WTC11 (cell line): ENCODE data around the gene ERBB2. TPM values are rescaled to one million over a fixed set of nuclear protein-coding genes. Genes with fewer than 3 reads are reported as not detected.

Source experiments
- ATAC-seq: fragments of 200-7000 bp; cut with Tn5 transposase; 2 replicates; pipeline ENCODE4 v1.10.0; 2021; ENCODE audit warnings: mild to moderate bottlenecking, moderate library complexity
- CTCF ChIA-PET: fragments of 300-600 bp; sonication (Branson Sonifier 250); formaldehyde crosslinking; loops from one replicate; lab custom pipeline; 2021; ENCODE audit warnings: antibody characterized with exemption; lab: Charles Lee
- POLR2A ChIA-PET: fragments of 350-600 bp; sonication (Branson Sonifier 250); formaldehyde crosslinking; loops from one replicate; lab custom pipeline; 2021; ENCODE audit warnings: antibody characterized with exemption; lab: Charles Lee
- DNase-seq: peaks from one replicate; pipeline ENCODE4 v3.0.0; 2021; ENCODE audit warnings: low spot score
- H3K27ac Mint-ChIP-seq: 2 replicates; pipeline ENCODE4 v1.8.0; 2021; ENCODE audit warnings: mixed read lengths
- H3K27me3 Mint-ChIP-seq: 2 replicates; pipeline ENCODE4 v1.8.0; 2021; ENCODE audit warnings: low read depth, mild to moderate bottlenecking, moderate library complexity, mixed read lengths
- H3K36me3 Mint-ChIP-seq: 2 replicates; pipeline ENCODE4 v1.8.0; 2021; ENCODE audit warnings: mixed read lengths
- H3K4me1 Mint-ChIP-seq: 2 replicates; pipeline ENCODE4 v1.8.0; 2022; ENCODE audit warnings: mixed read lengths
- H3K4me3 Mint-ChIP-seq: 2 replicates; pipeline ENCODE4 v1.8.0; 2021; ENCODE audit warnings: mild to moderate bottlenecking, moderate library complexity, mixed read lengths
- H3K9me3 Mint-ChIP-seq: 2 replicates; pipeline ENCODE4 v1.8.0; 2021; ENCODE audit warnings: mixed read lengths
- CREB1 ChIP-seq: sonication (generic); formaldehyde crosslinking; IDR thresholded peaks from 2 replicates; pipeline ENCODE4 v1.8.0; 2023; ENCODE audit warnings: mild to moderate bottlenecking, missing genetic modification reagents
- CTCF ChIP-seq: fragments of 200-600 bp; IDR thresholded peaks from 2 replicates; pipeline ENCODE4 v1.8.0; 2022; ENCODE audit warnings: antibody characterized with exemption
- E2F4 ChIP-seq: sonication (generic); formaldehyde crosslinking; IDR thresholded peaks from 2 replicates; pipeline ENCODE4 v1.8.1; 2022; ENCODE audit warnings: low read depth, mild to moderate bottlenecking, moderate library complexity, missing genetic modification reagents, borderline replicate concordance
- EMX1 ChIP-seq: fragments of 250-450 bp; sonication (Bioruptor Pico); IDR thresholded peaks from 2 replicates; pipeline ENCODE4 v1.8.0; 2021; ENCODE audit warnings: mild to moderate bottlenecking
- ERG ChIP-seq: fragments of 250-450 bp; sonication (Bioruptor Pico); IDR thresholded peaks from 2 replicates; pipeline ENCODE4 v1.8.0; 2021; ENCODE audit warnings: mild to moderate bottlenecking
- HMGXB4 ChIP-seq: sonication (generic); formaldehyde crosslinking; IDR thresholded peaks from 2 replicates; pipeline ENCODE4 v1.8.1; 2023; ENCODE audit warnings: mild to moderate bottlenecking, moderate library complexity, missing genetic modification reagents
- IRF2 ChIP-seq: sonication (generic); formaldehyde crosslinking; IDR thresholded peaks from 2 replicates; pipeline ENCODE4 v1.8.0; 2022; ENCODE audit warnings: low read depth, missing genetic modification reagents, borderline replicate concordance
- JAZF1 ChIP-seq: fragments of 250-450 bp; sonication (Bioruptor Pico); IDR thresholded peaks from 2 replicates; pipeline ENCODE4 v1.9.0; 2021; ENCODE audit warnings: moderate library complexity, mild to moderate bottlenecking, inconsistent platforms
- MAX ChIP-seq: sonication (generic); formaldehyde crosslinking; IDR thresholded peaks from 2 replicates; pipeline ENCODE4 v1.8.0; 2022; ENCODE audit warnings: mild to moderate bottlenecking, missing genetic modification reagents
- MXD4 ChIP-seq: fragments of 250-450 bp; sonication (Bioruptor Pico); IDR thresholded peaks from 2 replicates; pipeline ENCODE4 v1.8.0; 2021; ENCODE audit warnings: mild to moderate bottlenecking, moderate library complexity, borderline replicate concordance
- MYBL2 ChIP-seq: sonication (generic); formaldehyde crosslinking; IDR thresholded peaks from 2 replicates; pipeline ENCODE4 v1.8.1; 2023; ENCODE audit warnings: mild to moderate bottlenecking, moderate library complexity, missing genetic modification reagents
- NFE2L1 ChIP-seq: sonication (generic); formaldehyde crosslinking; IDR thresholded peaks from 2 replicates; pipeline ENCODE4 v1.8.1; 2023; ENCODE audit warnings: missing genetic modification reagents
- NR1H2 ChIP-seq: sonication (generic); formaldehyde crosslinking; IDR thresholded peaks from 2 replicates; pipeline ENCODE4 v1.9.0; 2021; ENCODE audit warnings: mild to moderate bottlenecking, moderate library complexity, missing genetic modification reagents
- NR3C1 ChIP-seq: sonication (generic); formaldehyde crosslinking; conservative IDR thresholded peaks from 2 replicates; pipeline ENCODE4 v1.8.1; 2023; ENCODE audit warnings: low read depth, mild to moderate bottlenecking, missing genetic modification reagents
- USF2 ChIP-seq: sonication (generic); formaldehyde crosslinking; IDR thresholded peaks from 2 replicates; pipeline ENCODE4 v1.8.1; 2023; ENCODE audit warnings: mild to moderate bottlenecking, missing genetic modification reagents, moderate library complexity
- ZBTB43 ChIP-seq: sonication (generic); formaldehyde crosslinking; IDR thresholded peaks from 2 replicates; pipeline ENCODE4 v1.8.1; 2023; ENCODE audit warnings: mild to moderate bottlenecking, missing genetic modification reagents
- ZNF138 ChIP-seq: sonication (generic); formaldehyde crosslinking; conservative IDR thresholded peaks from 2 replicates; pipeline ENCODE4 v1.8.1; 2022; ENCODE audit warnings: mild to moderate bottlenecking, moderate library complexity, missing genetic modification reagents
- ZNF263 ChIP-seq: sonication (generic); formaldehyde crosslinking; IDR thresholded peaks from 2 replicates; pipeline ENCODE4 v1.8.1; 2022; ENCODE audit warnings: low read depth, mild to moderate bottlenecking, moderate library complexity, missing genetic modification reagents
- ZNF317 ChIP-seq: sonication (generic); formaldehyde crosslinking; IDR thresholded peaks from 2 replicates; pipeline ENCODE4 v1.8.1; 2023; ENCODE audit warnings: low read depth, mild to moderate bottlenecking, moderate library complexity, missing genetic modification reagents, borderline replicate concordance
- ZNF396 ChIP-seq: fragments of 250-450 bp; sonication (Bioruptor Pico); IDR thresholded peaks from 2 replicates; pipeline ENCODE4 v1.8.0; 2021; ENCODE audit warnings: mild to moderate bottlenecking, moderate library complexity, borderline replicate concordance
- ZNF416 ChIP-seq: fragments of 250-450 bp; sonication (Bioruptor Pico); IDR thresholded peaks from 2 replicates; pipeline ENCODE4 v1.9.0; 2021; ENCODE audit warnings: mild to moderate bottlenecking, inconsistent platforms
- ZNF425 ChIP-seq: fragments of 250-450 bp; sonication (Bioruptor Pico); conservative IDR thresholded peaks from 2 replicates; pipeline ENCODE4 v1.9.0; 2021; ENCODE audit warnings: mild to moderate bottlenecking
- ZSCAN18 ChIP-seq: fragments of 250-450 bp; sonication (Bioruptor Pico); IDR thresholded peaks from 2 replicates; pipeline ENCODE4 v2.1.2; 2022; ENCODE audit warnings: mild to moderate bottlenecking, moderate library complexity
- total RNA-seq: library from RNA; stranded (reverse); gene quantifications from 3 replicates; pipeline ENCODE4 v1.2.3, GENCODE V29; 2021

The ERBB2 gene
- total RNA-seq, 1 experiment from 2014 or later = 209 TPM

GRCh38 chr17:39659279-39660010, 40.4 kb upstream of the ERBB2 start:
- Mint-ChIP-seq H3K27ac (no peak overlapping the region), H3K4me3 (no peak overlapping the region)
- POLR2A ChIA-PET = no interaction called here

GRCh38 chr17:39660011-39660360, 39.9 kb upstream of the ERBB2 start:
- CTCF ChIA-PET = interaction anchor here (0.9 to 18.0 kb wide), 3 partner anchors 19 to 112 kb away, joined by 3 to 876 read pairs (median 3); partner anchors contain the start of gene PPP1R1B
- no peak overlapping the region for H3K27ac Mint-ChIP-seq
- ATAC-seq (no peak), DNase-seq (no peak)
- H3K27me3 Mint-ChIP-seq = no peaks in the 10 kb centered on the region; the same call in 1 of the 2 replicates
- POLR2A ChIA-PET = no interaction called here
- TF ChIP-seq JAZF1 (CRISPR knock-in tag) (no peak), ZBTB43 (CRISPR knock-in tag) (no peak), E2F4 (CRISPR knock-in tag) (no peak), CTCF (no peak), MAX (CRISPR knock-in tag) (no peak), ZNF425 (no peak), ZNF263 (no peak), ERG (CRISPR knock-in tag) (no peak), NR1H2 (CRISPR knock-in tag) (no peak), EMX1 (CRISPR knock-in tag) (no peak), MXD4 (CRISPR knock-in tag) (no peak), ZSCAN18 (CRISPR knock-in tag) (no peak)
- H3K36me3 Mint-ChIP-seq = peaks cover 13% of the 10 kb centered on the region
- no peak overlapping the region for H3K4me3 Mint-ChIP-seq
- peaks cover 37% of the 10 kb centered on the region for H3K4me1 Mint-ChIP-seq
- no peaks in the 10 kb centered on the region for H3K9me3 Mint-ChIP-seq

More at GRCh38 chr17:39659279-39660010, 40.4 kb upstream of the ERBB2 start:
- no peak for DNase-seq
- peaks cover 13% of the 10 kb centered on the region for H3K36me3 Mint-ChIP-seq
- no peaks in the 10 kb centered on the region for H3K27me3 Mint-ChIP-seq
- no peak for TF ChIP-seq NFE2L1 (CRISPR knock-in tag)
- TF ChIP-seq USF2 (CRISPR knock-in tag) = no peak
- TF ChIP-seq ZNF416 (CRISPR knock-in tag) = no peak
- no peak for TF ChIP-seq ZNF396 (CRISPR knock-in tag)
- no peak for TF ChIP-seq NR3C1
- TF ChIP-seq IRF2 (CRISPR knock-in tag) = no peak
- no peak for TF ChIP-seq CREB1
- no peak for TF ChIP-seq ZNF138 (CRISPR knock-in tag)
- TF ChIP-seq ZNF317 (CRISPR knock-in tag) = no peak
- no peak for TF ChIP-seq MYBL2 (CRISPR knock-in tag)
- TF ChIP-seq HMGXB4 (CRISPR knock-in tag) = no peak
- TF ChIP-seq, all 79 proteins: peak for 0
- no peak for ATAC-seq
- CTCF ChIA-PET = interaction anchor here (0.9 to 18.0 kb wide), 3 partner anchors 20 to 112 kb away, joined by 3 to 876 read pairs (median 3); partner anchors contain the start of gene PPP1R1B
- Mint-ChIP-seq H3K9me3 (no peaks in the 10 kb centered on the region), H3K4me1 (peaks cover 31% of the 10 kb centered on the region)
